Middle frontal gyrus (tissue), 1 donor: ENCODE measurements around the gene COTL1.

Experiments used
- DNase-seq: peaks from one replicate; pipeline ENCODE4 v3.0.0-alpha.2; 2015; ENCODE audit warnings: low spot score; ENCODE audit errors: extremely low spot score

The COTL1 gene

DNA sequence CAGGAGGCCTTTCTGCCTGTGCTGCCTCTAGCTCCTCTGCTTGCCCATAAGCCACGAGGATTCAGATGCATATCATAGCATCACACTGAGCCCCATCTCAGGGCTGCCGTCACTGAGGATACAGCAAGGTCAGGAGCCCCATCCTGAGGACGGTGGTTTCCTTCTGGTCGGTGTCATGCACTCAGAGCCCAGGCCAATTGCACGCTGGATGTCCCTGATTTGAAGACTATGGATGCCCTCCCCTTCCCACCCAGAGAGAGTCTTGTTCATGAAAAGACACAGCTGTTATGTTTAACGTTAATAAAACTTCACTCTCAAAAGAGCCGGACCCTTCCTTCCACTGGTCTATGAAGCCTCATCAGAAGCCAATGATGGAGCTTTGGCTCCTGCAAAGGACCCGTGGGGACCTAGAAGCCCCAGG lies 19.9 kb downstream of the COTL1 start:
- DNase-seq, result no peak

DNA sequence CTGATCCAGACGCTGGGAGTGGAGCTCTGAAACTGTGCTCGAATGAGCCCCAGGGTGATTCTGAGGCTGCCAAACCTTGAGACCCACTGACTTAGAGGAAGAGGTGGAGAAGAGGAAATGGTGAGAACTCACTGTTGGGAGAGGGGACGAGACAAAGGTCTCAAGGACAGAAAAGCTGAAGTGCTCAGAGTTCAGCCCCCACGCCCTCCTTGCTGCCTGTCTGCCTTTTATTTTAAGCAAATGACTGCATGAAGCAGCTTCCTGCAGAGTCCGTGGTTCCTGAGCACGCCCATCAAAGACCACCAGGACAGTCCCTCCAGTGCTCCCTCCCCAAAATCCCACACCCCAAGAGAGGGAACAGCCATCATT lies 20.4 kb downstream of the COTL1 start:
- no peak for DNase-seq

GRCh38 chr16:84596801-84597527 lies 20.9 kb downstream of the COTL1 start:
- no peak for DNase-seq

DNA sequence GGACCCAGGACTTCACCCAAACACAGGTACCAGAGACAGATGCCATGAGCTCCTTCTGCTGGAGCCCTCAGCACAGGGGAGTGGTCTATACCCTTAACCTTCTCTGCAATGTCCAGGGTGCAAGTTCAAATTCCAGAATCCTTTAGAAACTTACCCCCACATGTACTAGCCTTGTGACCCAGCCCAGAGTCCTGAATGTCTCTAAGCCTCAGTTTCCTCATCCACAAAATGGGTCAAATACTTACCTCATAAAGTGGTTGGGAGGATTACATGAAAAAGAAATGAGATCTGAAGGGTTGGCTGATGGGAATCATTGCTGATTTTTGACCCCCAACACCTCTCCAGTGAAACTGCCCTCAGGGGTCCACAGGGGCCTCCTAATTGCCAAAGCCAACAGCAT lies 21.7 kb downstream of the COTL1 start:
- DNase-seq, result no peak

- DNase-seq, result no peak
Observed at GRCh38 chr16:84595052-84595481, 22.8 kb downstream of the COTL1 start.

GRCh38 chr16:84594725-84595038 lies 23.2 kb downstream of the COTL1 start:
- no peak for DNase-seq

DNA sequence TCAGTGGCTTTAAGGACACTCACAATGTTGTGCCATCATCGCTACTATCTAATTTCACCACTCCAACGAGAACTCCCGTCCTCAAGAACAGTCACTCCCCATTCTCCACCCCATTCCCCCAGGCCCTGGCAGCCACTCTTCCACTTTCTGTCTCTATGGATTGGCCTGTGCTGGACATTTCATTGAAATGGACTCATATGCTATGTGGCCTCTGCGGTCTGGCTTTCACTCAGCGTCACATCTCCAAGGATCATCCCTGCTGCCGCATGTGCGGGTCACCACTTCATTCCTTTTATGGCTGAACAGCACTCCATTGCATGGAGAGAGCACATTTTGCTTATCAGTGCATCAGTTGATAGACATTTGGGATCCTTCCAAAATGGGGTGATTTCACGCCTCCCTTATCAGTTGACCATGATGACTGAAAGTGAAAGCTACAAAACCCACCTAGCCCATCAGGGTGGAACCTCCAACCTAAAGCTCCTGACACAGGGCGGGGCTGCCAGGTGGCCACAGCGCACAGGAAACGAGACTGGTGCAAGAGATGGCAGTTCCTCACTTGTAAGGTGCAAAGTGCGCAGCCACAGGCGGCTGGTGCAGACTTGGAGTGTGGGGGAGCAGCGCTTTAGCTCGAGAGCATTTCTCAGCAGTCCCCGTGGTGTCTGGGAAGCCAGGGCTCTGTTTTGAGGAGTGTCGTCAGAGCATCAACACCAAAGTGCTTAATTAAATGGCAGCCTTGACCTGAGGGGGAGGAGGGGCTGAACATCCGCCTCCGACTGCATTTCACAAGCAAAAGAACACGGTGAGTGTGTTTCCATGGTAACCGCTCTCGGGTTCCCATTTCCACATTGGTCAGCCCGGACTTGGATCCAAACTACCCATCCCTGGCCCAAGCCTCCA lies 23.8 kb downstream of the COTL1 start:
- no peak for DNase-seq

DNA sequence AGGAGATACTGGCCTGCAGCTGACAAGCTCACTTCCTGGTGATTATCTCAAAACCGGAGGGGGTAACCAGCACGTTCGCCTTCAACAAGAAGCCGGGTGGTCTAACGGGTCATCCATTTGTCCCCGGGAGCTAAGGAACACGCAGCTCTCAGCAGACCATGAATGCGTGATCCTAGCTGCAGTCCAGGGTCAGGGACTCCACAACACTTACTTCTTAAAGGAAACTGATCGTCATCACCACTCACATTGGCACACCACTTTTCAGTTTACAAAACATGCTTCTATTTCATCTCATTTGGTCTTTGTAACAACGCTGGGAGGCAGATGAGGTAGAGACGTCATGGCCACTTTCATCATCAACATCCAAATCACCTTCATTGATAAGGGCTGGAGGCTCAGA lies 25.2 kb downstream of the COTL1 start:
- DNase-seq, result no peak

- no peak for DNase-seq
Observed at GRCh38 chr16:84589975-84590719, 27.7 kb downstream of the COTL1 start.

GRCh38 chr16:84588991-84589390 lies 28.9 kb downstream of the COTL1 start:
- no peak for DNase-seq

GRCh38 chr16:84585886-84586285 lies 32.0 kb downstream of the COTL1 start:
- no peak for DNase-seq

DNA sequence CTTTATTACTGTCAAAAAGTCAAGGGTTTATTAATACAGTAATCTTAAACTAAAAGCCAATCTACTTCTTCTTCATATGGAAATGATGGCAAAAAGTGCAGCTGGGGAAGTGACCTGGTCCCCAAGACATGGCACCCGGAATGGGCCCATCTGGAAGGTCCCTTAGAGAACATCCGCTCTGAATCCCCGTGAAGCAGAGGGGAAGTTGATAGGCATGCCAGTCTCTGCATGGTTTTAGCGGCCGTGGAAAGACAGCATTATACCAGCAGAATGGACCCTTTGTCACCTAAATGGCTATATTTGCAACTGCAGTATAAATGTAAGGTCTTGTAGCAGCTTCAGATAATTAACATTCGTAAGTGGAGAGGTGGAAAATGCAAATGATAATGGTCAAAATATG lies 32.4 kb downstream of the COTL1 start:
- DNase-seq, result no peak

DNA sequence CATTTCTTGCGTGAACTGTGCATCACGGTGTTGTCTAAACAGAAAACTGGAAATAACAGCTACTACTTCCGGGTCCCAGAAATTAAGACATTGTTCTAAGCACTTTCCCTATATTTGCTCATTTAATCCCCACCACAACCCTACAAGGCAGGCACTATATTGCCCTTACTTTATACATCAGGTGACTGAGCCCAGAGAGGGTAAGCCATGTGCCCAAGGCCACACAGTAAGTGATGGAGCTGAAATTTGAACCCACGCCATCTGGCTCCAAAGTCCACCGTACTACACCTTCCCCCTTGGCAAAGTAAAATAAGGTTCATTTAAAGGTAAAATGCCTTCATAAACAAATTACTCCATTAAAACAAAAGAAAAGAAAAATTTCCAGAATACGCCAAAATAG lies 33.2 kb downstream of the COTL1 start:
- no peak for DNase-seq

- no peak for DNase-seq
Observed at GRCh38 chr16:84583995-84584394, 33.9 kb downstream of the COTL1 start.

GRCh38 chr16:84582958-84583516 lies 34.8 kb downstream of the COTL1 start:
- no peak for DNase-seq

- DNase-seq, result no peak
Observed at GRCh38 chr16:84581158-84581557, 36.7 kb downstream of the COTL1 start.

- DNase-seq, result no peak
Observed at GRCh38 chr16:84579936-84580335, 37.9 kb downstream of the COTL1 start.

DNA sequence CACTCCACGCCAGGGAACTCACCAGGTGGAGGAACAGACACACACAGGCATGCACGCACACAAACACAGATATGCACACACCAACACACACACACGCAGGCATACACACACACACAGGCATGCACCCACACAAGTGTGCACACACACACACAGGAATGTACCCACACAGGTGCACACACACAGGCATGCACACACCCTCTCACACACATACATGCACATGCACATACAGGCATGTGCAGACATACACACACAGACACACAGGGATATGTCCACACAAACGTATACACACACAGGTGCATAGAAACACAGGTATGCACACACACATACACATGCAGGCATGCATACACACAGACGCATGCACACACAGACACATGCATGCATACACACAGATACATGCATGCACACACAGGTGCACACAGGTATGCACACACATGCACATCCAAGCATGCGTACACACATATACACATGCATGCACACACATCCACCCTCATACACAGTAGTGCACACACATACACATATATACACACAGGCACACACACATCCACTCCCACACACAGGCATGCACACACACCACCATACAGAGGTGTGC lies 39.2 kb downstream of the COTL1 start:
- no peak for DNase-seq

- no peak for DNase-seq
Observed at GRCh38 chr16:84577034-84577803, 40.7 kb downstream of the COTL1 start.

DNA sequence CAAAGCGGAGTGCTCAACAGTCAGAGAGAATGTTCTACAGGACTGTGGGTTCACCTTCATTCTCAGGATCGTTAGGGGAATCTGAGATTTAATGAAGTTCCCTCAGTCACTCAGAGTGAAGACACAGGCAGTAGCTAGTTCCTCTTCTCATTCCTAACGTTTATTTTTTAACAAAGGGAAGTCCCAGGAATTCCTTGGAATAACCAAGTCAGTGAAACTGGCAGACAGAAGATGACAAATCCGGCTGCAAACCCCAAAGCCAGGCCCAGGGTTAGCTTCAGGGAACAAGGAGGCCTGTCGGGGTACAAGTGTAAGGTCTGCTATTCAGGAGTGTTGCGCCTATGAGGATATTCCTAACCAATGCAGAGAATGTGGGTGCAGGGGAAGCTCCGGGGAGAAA lies 42.0 kb downstream of the COTL1 start:
- DNase-seq, result no peak

DNA sequence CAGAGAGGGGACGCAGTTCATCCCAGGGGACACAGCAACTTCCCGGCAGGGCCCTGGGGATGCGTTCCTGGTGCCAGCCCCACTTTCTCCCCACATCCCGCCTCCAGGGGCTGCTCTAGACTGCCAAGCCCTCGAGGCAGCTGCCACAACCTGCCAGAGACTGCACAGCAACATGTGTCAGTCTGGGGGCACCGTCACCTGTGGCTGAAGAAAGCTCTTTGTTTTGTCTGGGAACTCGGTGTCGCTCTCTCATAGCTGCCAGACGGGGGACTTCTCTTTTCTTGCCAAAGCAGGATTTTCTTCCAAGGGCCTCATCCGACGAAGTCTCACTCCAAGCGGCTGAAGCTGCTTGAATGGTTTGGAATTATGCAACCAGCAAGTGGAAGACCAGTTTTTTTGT lies 43.7 kb downstream of the COTL1 start:
- DNase-seq, result no peak
